Measurements from ENCODE around the gene DNAJC1.

DNAJC1 gene

DNA sequence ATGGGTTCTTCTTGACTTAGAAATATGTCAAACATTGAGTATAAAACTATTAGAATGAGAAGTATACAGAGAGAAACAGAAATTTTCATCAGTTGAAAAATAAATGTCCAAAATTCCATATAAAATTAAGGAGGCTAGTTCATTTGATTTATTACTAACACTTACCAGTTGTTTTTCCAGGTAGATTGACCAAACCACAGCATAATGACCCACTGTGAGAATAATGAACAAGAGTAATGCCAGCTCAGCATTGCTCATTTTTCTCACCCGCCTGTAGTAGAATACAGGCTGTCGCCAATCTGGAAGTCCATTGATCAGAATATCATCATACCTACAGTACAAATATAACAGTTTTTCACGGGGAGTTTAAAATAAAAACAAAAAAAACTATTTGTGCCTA is 82.9 kb downstream of the DNAJC1 start:
- Histone ChIP-seq H2BK12ac (ENCODE audit: low read length) (no peak overlapping the region), H3K4ac (ENCODE audit: low read depth, low read length) (no peak overlapping the region), H4K12ac (ENCODE audit: low read depth, low read length) (no peak overlapping the region), H3K18ac (ENCODE audit: low read length) (no peak overlapping the region), H3K14ac (ENCODE audit: low read length) (no peak overlapping the region), H3K9me3 (ENCODE audit: insufficient read depth, low read depth, low read length) (no peaks in the 10 kb centered on the region), H4K8ac (ENCODE audit: low read depth, low read length) (no peak overlapping the region), H3K36me3 (ENCODE audit: control insufficient read depth in 1 of 2, insufficient read depth in 2 of 2, low read length in 2 of 2) (no peaks in the 10 kb centered on the region), H3K79me2 (ENCODE audit: control insufficient read depth, insufficient read depth, low read length, poor library complexity) (peaks cover 2% of the 10 kb centered on the region), H2BK5ac (ENCODE audit: low read depth, low read length, poor library complexity) (no peak overlapping the region), H2BK120ac (ENCODE audit: insufficient read depth, low read length, poor library complexity) (no peak overlapping the region), H3K4me1 (ENCODE audit: control insufficient read depth in 1 of 2, insufficient read depth in 2 of 2, low read length in 2 of 2) (peaks cover 3 to 4% of the 10 kb centered on the region in 2 experiments), H3K9ac (ENCODE audit: low read length) (no peak overlapping the region), H2AK5ac (ENCODE audit: low read length) (no peak overlapping the region), H2AFZ (ENCODE audit: insufficient read depth, low read length, poor library complexity) (no peak overlapping the region), H3K27me3 (ENCODE audit: insufficient read depth, low read length) (no peaks in the 10 kb centered on the region), H3K23ac (ENCODE audit: low read length) (no peak overlapping the region), H4K91ac (ENCODE audit: low read depth, low read length) (no peak overlapping the region), H3K4me2 (ENCODE audit: low read length) (no peak overlapping the region), H3K27ac (ENCODE audit: low read depth, low read length) (no peak overlapping the region), H3K4me3 (ENCODE audit: low read depth, low read length) (no peak overlapping the region), H3K79me1 (ENCODE audit: low read length) (peaks cover 3% of the 10 kb centered on the region)
- DNase-seq: no peak
- WGBS (ENCODE audit: extremely low coverage, insufficient coverage, insufficient read length): no CpG with 5 or more reads among the region's 3 CpGs

DNA sequence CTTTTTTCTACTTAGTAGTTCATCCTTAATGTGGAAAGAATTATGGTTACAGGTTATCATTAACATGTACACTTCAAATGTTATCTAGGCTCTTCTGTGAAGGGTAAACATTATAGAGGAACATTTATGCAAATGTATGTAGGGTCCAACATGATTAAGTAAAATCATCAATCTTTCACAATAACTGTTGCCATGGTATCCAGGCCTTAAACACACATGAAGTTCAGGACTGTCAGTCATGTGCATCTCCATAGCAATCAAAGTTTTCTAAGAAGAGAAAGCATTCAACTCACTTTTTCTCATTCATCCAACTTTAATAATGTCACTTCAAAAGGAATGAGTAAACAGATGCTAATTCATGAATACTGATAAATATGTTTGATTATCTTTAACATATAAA is 83.6 kb downstream of the DNAJC1 start:
- Histone ChIP-seq H4K12ac (ENCODE audit: low read depth, low read length) (no peak overlapping the region), H2AK5ac (ENCODE audit: low read length) (no peak overlapping the region)

DNA sequence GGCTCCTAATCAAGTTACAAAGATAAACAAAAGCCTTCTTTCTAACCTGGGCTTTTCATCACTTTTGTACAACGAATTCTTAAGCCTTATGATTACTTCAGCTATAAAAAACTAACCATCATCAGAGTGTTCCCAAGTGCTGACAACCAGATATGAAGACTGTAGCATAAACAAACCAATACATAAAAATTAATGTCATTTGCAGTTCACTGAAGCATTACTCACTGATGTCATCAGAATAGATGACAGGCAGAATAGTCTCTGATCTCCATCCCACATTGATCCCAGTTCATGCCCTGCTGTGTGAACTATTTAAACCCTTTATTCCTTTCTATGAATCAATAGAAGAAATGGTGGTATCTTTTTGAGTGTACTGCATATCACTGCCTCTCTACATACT is 84.4 kb downstream of the DNAJC1 start:
- Histone ChIP-seq H3K9ac (ENCODE audit: low read length) (no peak overlapping the region), H2BK120ac (ENCODE audit: insufficient read depth, low read length, poor library complexity) (no peak overlapping the region), H4K91ac (ENCODE audit: low read depth, low read length) (no peak overlapping the region), H4K12ac (ENCODE audit: low read depth, low read length) (no peak overlapping the region), H3K27ac (ENCODE audit: low read depth, low read length) (no peak overlapping the region), H2AFZ (ENCODE audit: insufficient read depth, low read length, poor library complexity) (no peak overlapping the region), H3K18ac (ENCODE audit: low read length) (no peak overlapping the region), H2BK12ac (ENCODE audit: low read length) (no peak overlapping the region), H3K14ac (ENCODE audit: low read length) (no peak overlapping the region), H3K4me1 (ENCODE audit: control insufficient read depth in 1 of 2, insufficient read depth in 2 of 2, low read length in 2 of 2) (no peaks in the 10 kb centered on the region), H3K23ac (ENCODE audit: low read length) (no peak overlapping the region), H3K79me2 (ENCODE audit: control insufficient read depth, insufficient read depth, low read length, poor library complexity) (no peaks in the 10 kb centered on the region), H3K4ac (ENCODE audit: low read depth, low read length) (no peak overlapping the region), H3K79me1 (ENCODE audit: low read length) (no peaks in the 10 kb centered on the region), H2BK5ac (ENCODE audit: low read depth, low read length, poor library complexity) (no peak overlapping the region), H3K9me3 (ENCODE audit: insufficient read depth, low read depth, low read length) (no peaks in the 10 kb centered on the region), H3K27me3 (ENCODE audit: insufficient read depth, low read length) (no peaks in the 10 kb centered on the region), H3K4me2 (ENCODE audit: low read length) (no peak overlapping the region), H2AK5ac (ENCODE audit: low read length) (no peak overlapping the region), H3K4me3 (ENCODE audit: low read depth, low read length) (no peak overlapping the region), H4K8ac (ENCODE audit: low read depth, low read length) (no peak overlapping the region), H3K36me3 (ENCODE audit: control insufficient read depth in 1 of 2, insufficient read depth in 2 of 2, low read length in 2 of 2) (no peaks in the 10 kb centered on the region)
- WGBS (ENCODE audit: extremely low coverage, insufficient coverage, insufficient read length): no CpG with 5 or more reads among the region's 1 CpG
- no peak for DNase-seq

More for the DNA sequence above, 83.6 kb downstream of the DNAJC1 start:
- Histone ChIP-seq H3K79me2 (ENCODE audit: control insufficient read depth, insufficient read depth, low read length, poor library complexity) (peaks cover 1% of the 10 kb centered on the region), H4K91ac (ENCODE audit: low read depth, low read length) (no peak overlapping the region), H2BK120ac (ENCODE audit: insufficient read depth, low read length, poor library complexity) (no peak overlapping the region), H3K27ac (ENCODE audit: low read depth, low read length) (no peak overlapping the region), H3K36me3 (ENCODE audit: control insufficient read depth in 1 of 2, insufficient read depth in 2 of 2, low read length in 2 of 2) (no peaks in the 10 kb centered on the region), H3K4me2 (ENCODE audit: low read length) (no peak overlapping the region), H4K8ac (ENCODE audit: low read depth, low read length) (no peak overlapping the region), H3K79me1 (ENCODE audit: low read length) (peaks cover 1% of the 10 kb centered on the region), H2BK5ac (ENCODE audit: low read depth, low read length, poor library complexity) (no peak overlapping the region), H2AFZ (ENCODE audit: insufficient read depth, low read length, poor library complexity) (no peak overlapping the region), H3K4ac (ENCODE audit: low read depth, low read length) (no peak overlapping the region), H3K14ac (ENCODE audit: low read length) (no peak overlapping the region), H2BK12ac (ENCODE audit: low read length) (no peak overlapping the region), H3K27me3 (ENCODE audit: insufficient read depth, low read length) (no peaks in the 10 kb centered on the region), H3K4me1 (ENCODE audit: control insufficient read depth in 1 of 2, insufficient read depth in 2 of 2, low read length in 2 of 2) (peaks cover 1% of the 10 kb centered on the region in 2 experiments), H3K23ac (ENCODE audit: low read length) (no peak overlapping the region), H3K4me3 (ENCODE audit: low read depth, low read length) (no peak overlapping the region), H3K9me3 (ENCODE audit: insufficient read depth, low read depth, low read length) (no peaks in the 10 kb centered on the region), H3K9ac (ENCODE audit: low read length) (no peak overlapping the region), H3K18ac (ENCODE audit: low read length) (no peak overlapping the region)
- DNase-seq: no peak

DNA sequence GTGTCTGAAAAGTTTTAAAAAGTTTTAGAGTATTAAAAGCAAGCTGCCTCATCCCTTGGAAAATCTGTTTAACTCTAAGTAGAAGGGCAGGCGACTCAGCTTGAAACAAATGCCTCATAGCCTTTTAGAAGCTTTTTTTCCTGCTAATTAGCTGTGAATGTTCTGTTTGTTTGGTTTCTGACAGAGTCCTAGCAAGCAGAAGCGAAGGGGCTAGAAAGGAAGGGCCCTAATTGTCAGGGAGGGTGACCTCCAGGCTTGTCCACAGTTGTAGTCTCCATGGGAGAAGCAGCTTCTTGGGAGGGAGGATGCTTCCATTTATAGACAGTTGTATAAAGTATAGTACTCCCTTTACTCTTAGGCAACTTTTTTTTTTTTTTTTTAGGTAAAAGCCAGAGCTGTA is 90.9 kb downstream of the DNAJC1 start:
- no peak overlapping the region for H3K4me2 ChIP-seq (ENCODE audit: low read length)
- peaks cover 0 to 1% of the 10 kb centered on the region in 2 experiments for H3K4me1 ChIP-seq (ENCODE audit: control insufficient read depth in 1 of 2, insufficient read depth in 2 of 2, low read length in 2 of 2)
- H2AK5ac ChIP-seq (ENCODE audit: low read length): no peak overlapping the region
- no peaks in the 10 kb centered on the region for H3K79me1 ChIP-seq (ENCODE audit: low read length)
- H3K27ac ChIP-seq (ENCODE audit: low read depth, low read length): peak overlapping the region; percentile 17
- H3K27me3 ChIP-seq (ENCODE audit: insufficient read depth, low read length): no peaks in the 10 kb centered on the region
- H2BK12ac ChIP-seq (ENCODE audit: low read length): no peak overlapping the region
- H3K14ac ChIP-seq (ENCODE audit: low read length): no peak overlapping the region
- no peaks in the 10 kb centered on the region for H3K79me2 ChIP-seq (ENCODE audit: control insufficient read depth, insufficient read depth, low read length, poor library complexity)
- H3K4me3 ChIP-seq (ENCODE audit: low read depth, low read length): no peak overlapping the region
- H3K36me3 ChIP-seq (ENCODE audit: control insufficient read depth in 1 of 2, insufficient read depth in 2 of 2, low read length in 2 of 2): peaks cover 2 to 5% of the 10 kb centered on the region in 2 experiments
- H4K12ac ChIP-seq (ENCODE audit: low read depth, low read length): no peak overlapping the region
- H3K18ac ChIP-seq (ENCODE audit: low read length): no peak overlapping the region
- no peak overlapping the region for H3K9ac ChIP-seq (ENCODE audit: low read length)
- no peak overlapping the region for H2BK120ac ChIP-seq (ENCODE audit: insufficient read depth, low read length, poor library complexity)
- H2AFZ ChIP-seq (ENCODE audit: insufficient read depth, low read length, poor library complexity): no peak overlapping the region
- no peak overlapping the region for H2BK5ac ChIP-seq (ENCODE audit: low read depth, low read length, poor library complexity)
- H4K8ac ChIP-seq (ENCODE audit: low read depth, low read length): peak overlapping the region; percentile 16
- H3K4ac ChIP-seq (ENCODE audit: low read depth, low read length): no peak overlapping the region
- no peaks in the 10 kb centered on the region for H3K9me3 ChIP-seq (ENCODE audit: insufficient read depth, low read depth, low read length)
- no peak for DNase-seq
- H3K23ac ChIP-seq (ENCODE audit: low read length): no peak overlapping the region
- no peak overlapping the region for H4K91ac ChIP-seq (ENCODE audit: low read depth, low read length)
- no CpG with 5 or more reads among the region's 2 CpGs for WGBS (ENCODE audit: extremely low coverage, insufficient coverage, insufficient read length)
